A549 (cell line): ENCODE data around the gene COX4I1. TPM values are rescaled to one million over a fixed set of nuclear protein-coding genes. Genes with fewer than 3 reads are reported as not detected.

Source experiments
- ATAC-seq, 2 experiments: fragments of 200-7000 bp in 1 of 2; fragments of >200 bp in 1 of 2; cut with Nextera tagmentation in 1 of 2; cut with Tn5 transposase in 1 of 2; 3 replicates each; pipeline versions ENCODE4 v1.8.0 to v1.9.1; 2018 to 2020; ENCODE audit warnings: mild to moderate bottlenecking in 1 of 2, moderate library complexity in 1 of 2
- CTCF ChIA-PET: fragments of 300-600 bp; sonication (Branson Sonifier 250); formaldehyde crosslinking; extraction: SDS; loops from one replicate; lab custom pipeline; 2021; ENCODE audit warnings: antibody characterized with exemption, inconsistent platforms; lab: Yijun Ruan, JAX
- POLR2A ChIA-PET: fragments of 350-600 bp; formaldehyde crosslinking; extraction: SDS; loops from one replicate; lab custom pipeline; 2021; ENCODE audit warnings: antibody characterized with exemption, inconsistent platforms; lab: Yijun Ruan, JAX
- DNase-seq, 2 experiments: peaks; one replicate each; pipeline versions ENCODE4 v3.0.0 to v3.0.0-alpha.2; 2011 to 2016; ENCODE audit warnings: low read depth in 1 of 2, low spot score in 1 of 2
- FAIRE-seq: peaks from 2 replicates; lab custom pipeline; 2011; peaks lifted over from hg19 to GRCh38; lab: Jason Lieb, UNC
- H3K27ac ChIP-seq, 2 experiments: fragments of >200 bp; sonication (Bioruptor Twin); formaldehyde crosslinking; 3 replicates each; pipeline ENCODE4 v1.5.1; 2016 to 2017
- H3K4me1 ChIP-seq: fragments of >200 bp; sonication (Bioruptor Twin); formaldehyde crosslinking; 3 replicates; pipeline ENCODE4 v1.6.1; 2016
- H3K4me2 ChIP-seq: fragments of >200 bp; sonication (Bioruptor Twin); formaldehyde crosslinking; 3 replicates; pipeline ENCODE4 v1.6.1; 2016
- H3K4me3 ChIP-seq: fragments of >200 bp; sonication (Bioruptor Twin); formaldehyde crosslinking; 3 replicates; pipeline ENCODE4 v1.5.1; 2016
- H3K9me3 ChIP-seq: fragments of >200 bp; sonication (Bioruptor Twin); formaldehyde crosslinking; 3 replicates; pipeline ENCODE4 v1.6.1; 2016
- CEBPB ChIP-seq, 2 experiments: fragments of >200 bp in 1 of 2; sonication (Bioruptor Twin) in 1 of 2; formaldehyde crosslinking in 1 of 2; IDR thresholded peaks; 2 replicates each; pipeline ENCODE4 v1.6.1; 2012 to 2016
- CHD2 ChIP-seq: fragments of 150-350 bp; IDR thresholded peaks from 2 replicates; pipeline ENCODE4 v1.6.1; 2014; ENCODE audit warnings: low read length; ENCODE audit not compliant: partially characterized antibody
- KDM1A ChIP-seq: fragments of 200-600 bp; sonication (generic); IDR thresholded peaks from 2 replicates; pipeline ENCODE4 v1.6.1; 2016; ENCODE audit warnings: low read depth, mild to moderate bottlenecking
- NPAS2 ChIP-seq: fragments of 250-450 bp; sonication (Bioruptor Pico); IDR thresholded peaks from 2 replicates; pipeline ENCODE4 v1.8.0; 2022; ENCODE audit warnings: mild to moderate bottlenecking, moderate library complexity, borderline replicate concordance
- PHF8 ChIP-seq: fragments of 200-600 bp; sonication (generic); IDR thresholded peaks from 2 replicates; pipeline ENCODE4 v1.6.1; 2016; ENCODE audit warnings: low read depth, mild to moderate bottlenecking, antibody characterized with exemption, moderate library complexity, borderline replicate concordance
- POLR2AphosphoS2 ChIP-seq: conservative IDR thresholded peaks from 2 replicates; pipeline ENCODE4 v1.6.1; 2012; ENCODE audit warnings: low read length, improper control_type of control experiment, inconsistent platforms
- RAD21 ChIP-seq, 2 experiments: fragments of >200 bp in 1 of 2; sonication (Bioruptor Twin) in 1 of 2; formaldehyde crosslinking in 1 of 2; IDR thresholded peaks in 1 of 2; conservative IDR thresholded peaks in 1 of 2; 2 replicates in 1 of 2; 3 replicates in 1 of 2; pipeline ENCODE4 v1.6.1; 2012 to 2018; ENCODE audit warnings: inconsistent platforms in 1 of 2
- RARB ChIP-seq: fragments of 250-450 bp; sonication (Bioruptor Pico); IDR thresholded peaks from 2 replicates; pipeline ENCODE4 v1.8.0; 2021; ENCODE audit warnings: mild to moderate bottlenecking, moderate library complexity
- RCOR1 ChIP-seq: fragments of 150-350 bp; IDR thresholded peaks from 2 replicates; pipeline ENCODE4 v1.6.1; 2014; ENCODE audit warnings: antibody characterized with exemption, low read length, low read depth
- SMC3 ChIP-seq: fragments of >200 bp; sonication (Bioruptor Twin); formaldehyde crosslinking; IDR thresholded peaks from 3 replicates; pipeline ENCODE4 v1.6.1; 2018; ENCODE audit warnings: inconsistent platforms
- TFCP2L1 ChIP-seq: fragments of 250-450 bp; sonication (Bioruptor Pico); IDR thresholded peaks from 2 replicates; pipeline ENCODE4 v1.5.0; 2021; ENCODE audit warnings: mild to moderate bottlenecking
- TP53 ChIP-seq: fragments of 250-450 bp; sonication (Bioruptor Pico); IDR thresholded peaks from 2 replicates; pipeline ENCODE4 v1.5.0; 2021; ENCODE audit warnings: mild to moderate bottlenecking, moderate library complexity
- ZNF302 ChIP-seq: fragments of 250-450 bp; sonication (Bioruptor Pico); IDR thresholded peaks from 2 replicates; pipeline ENCODE4 v1.9.0; 2021; ENCODE audit warnings: inconsistent platforms, mild to moderate bottlenecking, moderate library complexity
- WGBS: methylation state at CpG from one replicate; pipeline ENCODE4 v1.1.6; 2017; ENCODE audit errors: missing lambda C conversion rate; 5-methylcytosine and 5-hydroxymethylcytosine counted together
- polyA plus RNA-seq, 4 experiments: library from polyadenylated mRNA; depleted of rRNA in 3 of 4; stranded (reverse); fragments of >200 nt; fragmentation: RNase III in 1 of 4; extraction: RNeasy Plus Mini Kit Qiagen cat#74134 plus additional on column Dnase treatment in 1 of 4; gene quantifications; 2 replicates in 3 of 4; 3 replicates in 1 of 4; pipeline ENCODE4 v1.2.3, GENCODE V29; 2011 to 2017
- small RNA-seq, 6 experiments: library from RNA; depleted of rRNA; stranded (forward); fragments of <200 nt; gene quantifications; one replicate each; pipeline ENCODE3, GENCODE V24; 2012
- TF ChIP-seq, protein P1 (sequence below): fragments of 150-350 bp; IDR thresholded peaks from 2 replicates; pipeline ENCODE4 v1.6.1; 2014; ENCODE audit warnings: low read depth, mild to moderate bottlenecking, low read length
- TF ChIP-seq, protein P2 (sequence below): IDR thresholded peaks from 2 replicates; pipeline ENCODE4 v1.6.1; 2012
- TF ChIP-seq, protein P3 (sequence below): fragments of >200 bp; sonication (Bioruptor Twin); formaldehyde crosslinking; IDR thresholded peaks from 3 replicates; pipeline ENCODE4 v1.6.1; 2016
- TF ChIP-seq, protein P4 (sequence below): fragments of >200 bp; sonication (Bioruptor Twin); formaldehyde crosslinking; IDR thresholded peaks from 3 replicates; pipeline ENCODE4 v1.5.1; 2016

COX4I1 gene
- polyA plus RNA-seq, 2 of the 4 experiments (the other 2 are of a cell fraction) = 783 to 929 TPM

DNA sequence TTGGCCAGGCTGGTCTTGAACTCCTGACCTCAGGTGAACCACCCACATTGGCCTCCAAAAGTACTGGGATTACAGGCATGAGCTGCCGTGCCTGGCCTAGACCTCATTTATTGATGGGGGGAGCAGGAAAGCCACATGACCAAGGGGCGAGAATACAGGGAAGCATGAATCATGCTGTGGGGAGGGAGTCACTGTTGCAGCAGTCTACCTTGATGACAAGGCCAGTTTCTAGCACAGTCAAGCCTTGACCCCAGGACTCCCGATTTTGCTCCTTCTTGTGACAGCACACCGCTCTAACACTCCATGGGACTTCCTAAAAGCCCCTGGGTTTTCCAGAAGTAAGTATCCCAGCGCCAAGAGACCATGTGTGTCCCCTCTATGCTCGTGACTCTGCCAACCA lies 56.6 kb downstream of the COX4I1 start (continued):
- TF ChIP-seq, protein P1, sequence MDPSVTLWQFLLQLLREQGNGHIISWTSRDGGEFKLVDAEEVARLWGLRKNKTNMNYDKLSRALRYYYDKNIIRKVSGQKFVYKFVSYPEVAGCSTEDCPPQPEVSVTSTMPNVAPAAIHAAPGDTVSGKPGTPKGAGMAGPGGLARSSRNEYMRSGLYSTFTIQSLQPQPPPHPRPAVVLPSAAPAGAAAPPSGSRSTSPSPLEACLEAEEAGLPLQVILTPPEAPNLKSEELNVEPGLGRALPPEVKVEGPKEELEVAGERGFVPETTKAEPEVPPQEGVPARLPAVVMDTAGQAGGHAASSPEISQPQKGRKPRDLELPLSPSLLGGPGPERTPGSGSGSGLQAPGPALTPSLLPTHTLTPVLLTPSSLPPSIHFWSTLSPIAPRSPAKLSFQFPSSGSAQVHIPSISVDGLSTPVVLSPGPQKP = no peak
- TF ChIP-seq, protein P2, sequence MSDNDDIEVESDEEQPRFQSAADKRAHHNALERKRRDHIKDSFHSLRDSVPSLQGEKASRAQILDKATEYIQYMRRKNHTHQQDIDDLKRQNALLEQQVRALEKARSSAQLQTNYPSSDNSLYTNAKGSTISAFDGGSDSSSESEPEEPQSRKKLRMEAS = no peak
- no peak for TF ChIP-seq TP53 (CRISPR knock-in tag)
- TF ChIP-seq, protein P3, sequence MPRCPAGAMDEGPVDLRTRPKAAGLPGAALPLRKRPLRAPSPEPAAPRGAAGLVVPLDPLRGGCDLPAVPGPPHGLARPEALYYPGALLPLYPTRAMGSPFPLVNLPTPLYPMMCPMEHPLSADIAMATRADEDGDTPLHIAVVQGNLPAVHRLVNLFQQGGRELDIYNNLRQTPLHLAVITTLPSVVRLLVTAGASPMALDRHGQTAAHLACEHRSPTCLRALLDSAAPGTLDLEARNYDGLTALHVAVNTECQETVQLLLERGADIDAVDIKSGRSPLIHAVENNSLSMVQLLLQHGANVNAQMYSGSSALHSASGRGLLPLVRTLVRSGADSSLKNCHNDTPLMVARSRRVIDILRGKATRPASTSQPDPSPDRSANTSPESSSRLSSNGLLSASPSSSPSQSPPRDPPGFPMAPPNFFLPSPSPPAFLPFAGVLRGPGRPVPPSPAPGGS = no peak

DNA sequence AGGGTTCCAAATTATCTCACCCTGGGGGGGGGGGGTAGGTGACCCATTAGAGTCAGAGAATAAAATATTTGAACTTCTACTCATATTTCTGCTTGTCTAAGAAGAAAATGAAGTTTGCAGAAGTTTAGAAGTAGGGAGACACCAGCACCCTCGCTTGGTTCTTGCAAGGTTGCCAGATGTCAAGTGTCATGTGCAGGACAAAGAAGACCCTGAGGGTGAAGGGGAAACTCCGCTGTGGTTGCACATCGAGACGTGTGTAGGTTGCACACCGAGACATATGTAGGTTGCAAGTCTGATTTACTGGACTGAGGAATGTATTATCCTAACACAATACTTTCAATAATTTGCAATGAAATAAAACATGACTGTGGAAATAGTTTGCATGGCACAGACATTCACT lies 57.1 kb downstream of the COX4I1 start:
- no peaks in the 10 kb centered on the region for H3K4me1 ChIP-seq
- WGBS = 37% methylated on average over 5 of the region's 5 CpGs
- FAIRE-seq (no peak), ATAC-seq (no peak)
- H3K4me3 ChIP-seq = no peak overlapping the region
- no peak overlapping the region for H3K4me2 ChIP-seq
- H3K9me3 ChIP-seq = peaks cover 2% of the 10 kb centered on the region; the same call in 1 of the 3 replicates
- TF ChIP-seq SMC3 = no peak
- no peak for TF ChIP-seq RCOR1
- TF ChIP-seq ZNF302 = no peak
- no peak for TF ChIP-seq KDM1A
- TF ChIP-seq RAD21 (conservative IDR thresholded peaks at IDR 0.05 in 1 of 2, IDR thresholded peaks at IDR 0.05 in 1 of 2) = no peak
- no peak for TF ChIP-seq RARB
- TF ChIP-seq NPAS2 (CRISPR knock-in tag) = no peak
- TF ChIP-seq, protein P3 = no peak
- no peak for TF ChIP-seq PHF8
- TF ChIP-seq POLR2AphosphoS2 = no peak
- TF ChIP-seq CEBPB (IDR thresholded peaks at IDR 0.05) = no peak
- TF ChIP-seq, protein P4, sequence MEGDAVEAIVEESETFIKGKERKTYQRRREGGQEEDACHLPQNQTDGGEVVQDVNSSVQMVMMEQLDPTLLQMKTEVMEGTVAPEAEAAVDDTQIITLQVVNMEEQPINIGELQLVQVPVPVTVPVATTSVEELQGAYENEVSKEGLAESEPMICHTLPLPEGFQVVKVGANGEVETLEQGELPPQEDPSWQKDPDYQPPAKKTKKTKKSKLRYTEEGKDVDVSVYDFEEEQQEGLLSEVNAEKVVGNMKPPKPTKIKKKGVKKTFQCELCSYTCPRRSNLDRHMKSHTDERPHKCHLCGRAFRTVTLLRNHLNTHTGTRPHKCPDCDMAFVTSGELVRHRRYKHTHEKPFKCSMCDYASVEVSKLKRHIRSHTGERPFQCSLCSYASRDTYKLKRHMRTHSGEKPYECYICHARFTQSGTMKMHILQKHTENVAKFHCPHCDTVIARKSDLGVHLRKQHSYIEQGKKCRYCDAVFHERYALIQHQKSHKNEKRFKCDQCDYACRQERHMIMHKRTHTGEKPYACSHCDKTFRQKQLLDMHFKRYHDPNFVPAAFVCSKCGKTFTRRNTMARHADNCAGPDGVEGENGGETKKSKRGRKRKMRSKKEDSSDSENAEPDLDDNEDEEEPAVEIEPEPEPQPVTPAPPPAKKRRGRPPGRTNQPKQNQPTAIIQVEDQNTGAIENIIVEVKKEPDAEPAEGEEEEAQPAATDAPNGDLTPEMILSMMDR = no peak
- TF ChIP-seq CHD2 = no peak
- no peak for TF ChIP-seq TFCP2L1 (CRISPR knock-in tag)
- TF ChIP-seq, all 56 proteins: peak for 0
- POLR2A ChIA-PET = no interaction called here
- no peak for DNase-seq
- CTCF ChIA-PET = interaction anchor here (1.8 kb wide), 1 partner anchor 35 kb away, joined by 7 read pairs; no protein-coding TSS in a partner anchor
- no peak overlapping the region for H3K27ac ChIP-seq

Small RNAs within 50 kb of the gene (small RNA-seq; reads per million reads assigned to genes)
- 0 reads per million in 6 experiments for gene RNU1-103P

Other genes with a start within 250 kb of the COX4I1 start
- 20.7 and 24.6 TPM in 2 replicates for gene GSE1, start 186.4 kb upstream of the COX4I1 start, polyA plus RNA-seq (2011; rRNA removed)
- gene GSE1, start 186.4 kb upstream of the COX4I1 start, polyA plus RNA-seq (2017; fragmentation: RNase III; extraction: RNeasy Plus Mini Kit Qiagen cat#74134 plus additional on column Dnase treatment) = 24.3 to 30.3 TPM (median 24.3 TPM) in 3 replicates
- gene GINS2, start 110.7 kb upstream of the COX4I1 start, polyA plus RNA-seq (2011; rRNA removed) = 23.4 and 28.7 TPM in 2 replicates
- gene GINS2, start 110.7 kb upstream of the COX4I1 start, polyA plus RNA-seq (2017; fragmentation: RNase III; extraction: RNeasy Plus Mini Kit Qiagen cat#74134 plus additional on column Dnase treatment) = 25.4 to 27.7 TPM (median 26.8 TPM) in 3 replicates
- gene C16orf74, start 48.6 kb upstream of the COX4I1 start, polyA plus RNA-seq (2011; rRNA removed) = 3.3 and 3.8 TPM in 2 replicates
- 8.0 to 9.3 TPM (median 9.1 TPM) in 3 replicates for gene C16orf74, start 48.6 kb upstream of the COX4I1 start, polyA plus RNA-seq (2017; fragmentation: RNase III; extraction: RNeasy Plus Mini Kit Qiagen cat#74134 plus additional on column Dnase treatment)
- 43.0 and 47.3 TPM in 2 replicates for gene EMC8, start 151 bp upstream of the COX4I1 start, polyA plus RNA-seq (2011; rRNA removed)
- 53.0 to 59.0 TPM (median 53.2 TPM) in 3 replicates for gene EMC8, start 151 bp upstream of the COX4I1 start, polyA plus RNA-seq (2017; fragmentation: RNase III; extraction: RNeasy Plus Mini Kit Qiagen cat#74134 plus additional on column Dnase treatment)
- 0.16 and 0.22 TPM in 2 replicates for gene IRF8, start 99.5 kb downstream of the COX4I1 start, polyA plus RNA-seq (2011; rRNA removed)
- gene IRF8, start 99.5 kb downstream of the COX4I1 start, polyA plus RNA-seq (2017; fragmentation: RNase III; extraction: RNeasy Plus Mini Kit Qiagen cat#74134 plus additional on column Dnase treatment) = 0.18 to 0.42 TPM (median 0.40 TPM) in 3 replicates